GM19463 (cell line): ENCODE results near the gene DLG2.

Experiments used
- ATAC-seq: cut with Tn5 transposase; IDR thresholded peaks from one replicate; pipeline ENCODE4 v1.9.1; 2021; ENCODE audit warnings: mild to moderate bottlenecking, moderate library complexity; ENCODE audit not compliant: unreplicated experiment

DLG2 gene

GRCh38 chr11:84532364-84532763, 1094.8 kb downstream of the DLG2 start:
- no peak for ATAC-seq

GRCh38 chr11:84526250-84526649, 1100.9 kb downstream of the DLG2 start:
- no peak for ATAC-seq

- ATAC-seq: no peak
These were observed 1102.6 kb downstream of the DLG2 start for GRCh38 chr11:84524422-84525051.

- ATAC-seq: no peak
These were observed 1104.8 kb downstream of the DLG2 start for GRCh38 chr11:84522331-84522730.

GRCh38 chr11:84518631-84519183, 1108.4 kb downstream of the DLG2 start:
- ATAC-seq: no peak

GRCh38 chr11:84514436-84514835, 1112.7 kb downstream of the DLG2 start:
- ATAC-seq: no peak

- ATAC-seq: no peak
These were observed 1123.6 kb downstream of the DLG2 start for GRCh38 chr11:84503503-84503902.

GRCh38 chr11:84501750-84502149, 1125.4 kb downstream of the DLG2 start:
- ATAC-seq: no peak

- ATAC-seq: no peak
These were observed 1129.1 kb downstream of the DLG2 start for GRCh38 chr11:84497981-84498411.

- ATAC-seq: no peak
These were observed 1130.0 kb downstream of the DLG2 start for GRCh38 chr11:84497181-84497580.

GRCh38 chr11:84496122-84496521, 1131.0 kb downstream of the DLG2 start:
- ATAC-seq: no peak

- ATAC-seq: no peak
These were observed 1147.0 kb downstream of the DLG2 start for GRCh38 chr11:84480131-84480530.

GRCh38 chr11:84476581-84476980, 1150.6 kb downstream of the DLG2 start:
- ATAC-seq: no peak

- ATAC-seq: no peak
These were observed 1155.6 kb downstream of the DLG2 start for GRCh38 chr11:84471501-84471900.

- no peak for ATAC-seq
These were observed 1158.9 kb downstream of the DLG2 start for GRCh38 chr11:84468235-84468634.

GRCh38 chr11:84465040-84465439, 1162.1 kb downstream of the DLG2 start:
- no peak for ATAC-seq

- no peak for ATAC-seq
These were observed 1171.5 kb downstream of the DLG2 start for GRCh38 chr11:84455691-84456090.

- ATAC-seq: no peak
These were observed 1174.9 kb downstream of the DLG2 start for GRCh38 chr11:84452211-84452610.

GRCh38 chr11:84438565-84438964, 1188.6 kb downstream of the DLG2 start:
- no peak for ATAC-seq

GRCh38 chr11:84437071-84437980, 1189.8 kb downstream of the DLG2 start:
- peak; percentile 93 for ATAC-seq

GRCh38 chr11:84430661-84431060, 1196.5 kb downstream of the DLG2 start:
- ATAC-seq: no peak

GRCh38 chr11:84425673-84426072, 1201.5 kb downstream of the DLG2 start:
- no peak for ATAC-seq
